GM21390 (cell line): ENCODE data around the gene TDRD12.
"Not testable (repeated sequence)": the region's sequence is repeated elsewhere in the genome, so short reads cannot be mapped to it uniquely, and the experiment has no call there.

ENCODE experiments used
- ATAC-seq: cut with Tn5 transposase; IDR thresholded peaks from one replicate; pipeline ENCODE4 v1.9.1; 2021; ENCODE audit not compliant: unreplicated experiment

The TDRD12 gene

GRCh38 chr19:32866061-32866460, 146.5 kb downstream of the TDRD12 start:
- ATAC-seq = no peak

- no peak for ATAC-seq
Measured at GRCh38 chr19:32866564-32867265, 147.1 kb downstream of the TDRD12 start.

GRCh38 chr19:32867436-32867835, 147.9 kb downstream of the TDRD12 start:
- ATAC-seq = not testable (repeated sequence)

GRCh38 chr19:32868206-32868950, 148.8 kb downstream of the TDRD12 start:
- no peak for ATAC-seq

GRCh38 chr19:32869369-32869965, 149.9 kb downstream of the TDRD12 start, which contains the start of gene SLC7A9:
Gene SLC7A9 (minus strand): TSS chr19:32869767. CDS start chr19:32868534, 1,233 bp downstream.
- ATAC-seq = no peak

GRCh38 chr19:32869966-32870573, 150.5 kb downstream of the TDRD12 start:
- no peak for ATAC-seq

GRCh38 chr19:32870981-32871451, 151.4 kb downstream of the TDRD12 start:
- no peak for ATAC-seq

GRCh38 chr19:32872391-32872790, 152.8 kb downstream of the TDRD12 start:
- no peak for ATAC-seq

- ATAC-seq = no peak
Measured at GRCh38 chr19:32873247-32873959, 153.8 kb downstream of the TDRD12 start.

- no peak for ATAC-seq
Measured at GRCh38 chr19:32874605-32875004, 155.0 kb downstream of the TDRD12 start.

GRCh38 chr19:32875428-32875827, 155.9 kb downstream of the TDRD12 start:
- no peak for ATAC-seq

GRCh38 chr19:32876236-32876918, 156.8 kb downstream of the TDRD12 start:
- ATAC-seq = no peak

- no peak for ATAC-seq
Measured at GRCh38 chr19:32876919-32877285, 157.3 kb downstream of the TDRD12 start.
